Activated effector memory CD4-positive, alpha-beta T cell treated with Interleukin-2 at 50 U/mL for 16 hours (primary cell): Measurements from ENCODE around the gene CHAF1B.

Experiments used
- DNase-seq: peaks from one replicate; pipeline ENCODE4 v3.0.0-alpha.2; 2020

The CHAF1B gene

GRCh38 chr21:36428761-36429432 is 43.7 kb downstream of the CHAF1B start:
- no peak for DNase-seq

- peak; percentile 55 for DNase-seq
These were observed 44.9 kb downstream of the CHAF1B start for GRCh38 chr21:36429947-36430546.

- DNase-seq = no peak
These were observed 45.6 kb downstream of the CHAF1B start for GRCh38 chr21:36430841-36431240.

GRCh38 chr21:36431252-36431651 is 46.1 kb downstream of the CHAF1B start:
- DNase-seq = no peak

GRCh38 chr21:36433059-36433709 is 48.0 kb downstream of the CHAF1B start:
- no peak for DNase-seq

- no peak for DNase-seq
These were observed 49.0 kb downstream of the CHAF1B start for GRCh38 chr21:36434144-36434543.

- no peak for DNase-seq
These were observed 51.9 kb downstream of the CHAF1B start for GRCh38 chr21:36436829-36437744.

GRCh38 chr21:36437745-36438128 is 52.5 kb downstream of the CHAF1B start:
- DNase-seq = no peak

- DNase-seq = no peak
These were observed 56.5 kb downstream of the CHAF1B start for GRCh38 chr21:36441715-36442114.

GRCh38 chr21:36446301-36446700 is 61.1 kb downstream of the CHAF1B start:
- no peak for DNase-seq

GRCh38 chr21:36450511-36450910 is 65.3 kb downstream of the CHAF1B start:
- no peak for DNase-seq

- no peak for DNase-seq
These were observed 66.3 kb downstream of the CHAF1B start for GRCh38 chr21:36451506-36451905.

GRCh38 chr21:36452281-36452825 is 67.2 kb downstream of the CHAF1B start:
- DNase-seq = no peak

- DNase-seq = no peak
These were observed 68.9 kb downstream of the CHAF1B start for GRCh38 chr21:36454093-36454531.

- no peak for DNase-seq
These were observed 69.5 kb downstream of the CHAF1B start for GRCh38 chr21:36454706-36455105.

- DNase-seq = no peak
These were observed 71.7 kb downstream of the CHAF1B start for GRCh38 chr21:36456729-36457414.

- no peak for DNase-seq
These were observed 73.9 kb downstream of the CHAF1B start for GRCh38 chr21:36459098-36459497.

- no peak for DNase-seq
These were observed 75.7 kb downstream of the CHAF1B start for GRCh38 chr21:36460866-36461265.

- no peak for DNase-seq
These were observed 76.2 kb downstream of the CHAF1B start for GRCh38 chr21:36461277-36461917.

GRCh38 chr21:36461918-36462486 is 76.8 kb downstream of the CHAF1B start:
- no peak for DNase-seq

GRCh38 chr21:36463204-36463603 is 78.0 kb downstream of the CHAF1B start:
- DNase-seq = no peak
